Stimulated activated CD4-positive, alpha-beta T cell treated with anti-CD3 and anti-CD28 coated beads, Interleukin-15, amount 100 ng/mL, for 24 hours (primary cell): ENCODE measurements around the gene KRTAP4-5.
"Not testable (repeated sequence)": the region's sequence is repeated elsewhere in the genome, so short reads cannot be mapped to it uniquely, and the experiment has no call there.

Experiments
- DNase-seq: peaks from one replicate; pipeline ENCODE4 v3.0.0-alpha.2; 2020

KRTAP4-5 gene

GRCh38 chr17:41145261-41145660 is 4.4 kb downstream of the KRTAP4-5 start:
- no peak for DNase-seq

DNA sequence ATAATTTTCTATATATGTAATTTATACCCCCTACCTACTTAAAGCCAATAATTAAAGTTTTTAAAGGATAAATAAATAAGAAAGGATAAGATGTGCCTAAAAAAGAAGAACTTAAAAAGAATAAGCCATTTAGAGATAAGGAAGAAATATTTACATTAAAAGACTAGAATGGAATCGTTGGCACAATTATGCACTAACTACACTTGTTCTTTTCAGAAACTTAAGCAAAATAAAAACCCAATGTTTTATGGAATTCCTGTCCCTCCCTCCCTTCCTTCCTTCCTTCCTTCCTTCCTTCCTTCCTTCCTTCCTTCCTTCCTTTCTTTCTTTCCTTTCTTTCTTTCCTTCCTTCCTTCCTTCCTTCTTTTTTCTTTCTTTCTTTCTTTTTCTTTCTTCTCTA is 4.8 kb downstream of the KRTAP4-5 start:
- DNase-seq = no peak

GRCh38 chr17:41141361-41141760 is 8.3 kb downstream of the KRTAP4-5 start:
- no peak for DNase-seq

GRCh38 chr17:41140360-41141131 is 9.1 kb downstream of the KRTAP4-5 start, which contains the start of gene KRTAP4-6:
KRTAP4-6 (minus strand) TSS chr17:41140544; CDS start chr17:41140487, 57 bp downstream.
- no peak for DNase-seq

GRCh38 chr17:41139865-41140264 is 9.8 kb downstream of the KRTAP4-5 start:
- DNase-seq = not testable (repeated sequence)

DNA sequence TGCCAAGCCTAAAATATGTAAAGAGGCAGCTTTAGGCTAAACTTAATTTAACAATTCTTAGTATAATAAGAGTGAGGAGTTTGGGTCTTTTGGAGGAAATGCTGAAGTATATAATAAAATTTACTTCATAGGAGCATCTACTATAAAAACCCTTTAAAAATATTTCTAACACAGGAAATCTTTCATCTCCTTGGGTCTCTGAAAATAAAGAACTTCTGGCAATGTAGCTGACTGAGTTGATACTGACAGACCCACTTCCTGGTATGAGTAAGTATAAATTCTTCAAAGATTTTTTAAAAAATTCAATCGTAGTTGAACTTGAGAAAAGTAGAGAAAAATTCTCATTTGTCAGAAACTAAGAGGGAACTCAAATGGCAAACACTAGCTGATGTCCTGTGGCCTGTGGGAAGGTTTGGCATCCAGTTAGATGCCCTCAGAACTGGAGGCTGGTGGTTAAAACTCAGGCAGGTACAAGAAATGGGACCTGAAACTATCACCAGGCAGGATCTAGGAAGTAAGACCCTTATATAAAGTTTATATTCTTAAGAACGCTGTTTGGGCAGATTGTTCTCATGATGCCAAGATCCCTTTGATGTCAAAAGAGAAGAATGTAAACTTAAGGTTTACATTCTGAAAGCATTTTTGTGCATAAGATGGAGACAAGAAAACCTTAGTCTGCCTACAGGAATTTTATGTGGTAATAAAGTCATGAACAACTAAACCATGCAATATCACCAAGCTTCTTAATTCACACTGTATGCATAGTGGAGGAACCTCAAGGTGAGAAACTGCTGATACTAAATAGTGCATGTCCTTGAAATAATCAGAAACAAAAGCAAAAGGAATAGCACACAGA is 15.5 kb downstream of the KRTAP4-5 start:
- DNase-seq = no peak

DNA sequence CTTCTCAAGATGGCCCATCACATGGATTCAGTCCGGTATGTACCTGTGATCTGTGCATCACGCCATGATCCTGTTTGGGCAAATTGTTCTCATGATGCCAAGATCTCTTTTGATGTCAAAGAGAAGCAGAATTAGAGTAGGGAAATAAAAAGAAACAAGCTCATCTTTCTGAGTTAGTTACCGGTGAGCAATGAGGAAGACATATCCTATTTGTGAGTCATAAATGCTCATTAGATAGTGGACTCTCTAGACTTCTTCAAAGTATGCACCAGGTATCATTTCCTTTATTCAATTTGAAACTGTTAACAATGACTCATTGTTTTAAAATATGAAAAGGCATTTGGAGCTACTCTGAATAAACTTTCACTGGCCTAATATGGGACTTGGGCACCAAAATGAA is 17.6 kb downstream of the KRTAP4-5 start:
- DNase-seq = no peak

DNA sequence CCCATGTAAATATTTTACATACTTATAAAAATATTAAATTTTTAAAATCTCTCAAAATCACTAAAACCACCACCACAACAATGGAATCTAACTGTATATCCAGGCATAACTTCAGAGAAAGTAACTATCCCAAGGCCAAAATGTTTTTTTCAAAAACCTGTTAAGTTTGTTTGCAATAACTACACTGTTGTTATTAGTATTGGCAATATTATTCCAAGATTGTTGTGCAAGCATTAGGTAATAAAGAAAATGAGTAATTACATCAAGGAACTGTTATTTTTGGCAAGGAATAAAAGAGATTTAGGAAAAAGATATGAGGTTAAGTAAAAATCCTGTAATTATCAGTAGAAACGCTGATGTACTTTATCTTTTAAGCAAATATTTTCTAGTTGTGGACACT is 22.3 kb downstream of the KRTAP4-5 start:
- no peak for DNase-seq

GRCh38 chr17:41126412-41126811 is 23.2 kb downstream of the KRTAP4-5 start:
- DNase-seq = no peak

DNA sequence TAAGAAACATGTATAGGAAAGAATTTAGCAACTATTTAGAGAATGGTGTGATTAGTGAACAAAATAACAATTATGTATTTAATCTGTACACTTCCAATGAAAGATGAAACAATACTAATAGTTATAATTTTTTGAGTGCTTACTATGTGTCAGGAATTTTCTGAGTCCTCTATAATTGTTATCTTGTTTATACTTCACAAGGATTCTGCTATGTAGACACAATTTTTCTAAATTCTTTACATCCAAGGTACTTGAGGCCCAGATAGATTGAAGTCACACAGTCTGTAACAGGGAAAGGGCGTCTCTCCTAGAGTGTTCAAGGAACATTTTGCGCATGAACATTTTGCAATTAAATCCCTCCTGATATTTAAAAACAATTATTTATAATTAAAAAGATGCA is 24.6 kb downstream of the KRTAP4-5 start:
- DNase-seq = no peak

DNA sequence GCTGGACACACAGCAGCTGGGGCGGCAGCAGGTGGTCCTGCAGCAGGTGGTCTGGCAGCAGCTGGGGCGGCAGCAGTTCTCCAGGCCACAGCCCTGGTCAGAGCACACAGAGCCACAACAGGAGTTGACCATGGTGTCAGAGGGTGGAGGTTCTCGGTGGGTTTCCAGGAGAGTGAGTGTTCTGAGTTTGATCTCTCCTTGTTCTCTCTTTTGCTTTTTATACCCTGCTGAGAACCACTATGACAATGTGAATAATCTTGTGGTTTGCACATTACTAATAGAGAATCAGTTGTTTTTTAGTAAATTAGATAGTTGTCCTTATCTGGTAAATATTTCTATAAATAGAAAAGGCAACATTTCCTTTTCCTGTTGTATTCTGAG is 25.6 kb downstream of the KRTAP4-5 start, which contains the start of gene KRTAP4-12:
KRTAP4-12 (minus strand) TSS at position 192 of the 381 bp plus-strand sequence; CDS start at position 132, 60 bp downstream.
- DNase-seq = not testable (repeated sequence)

DNA sequence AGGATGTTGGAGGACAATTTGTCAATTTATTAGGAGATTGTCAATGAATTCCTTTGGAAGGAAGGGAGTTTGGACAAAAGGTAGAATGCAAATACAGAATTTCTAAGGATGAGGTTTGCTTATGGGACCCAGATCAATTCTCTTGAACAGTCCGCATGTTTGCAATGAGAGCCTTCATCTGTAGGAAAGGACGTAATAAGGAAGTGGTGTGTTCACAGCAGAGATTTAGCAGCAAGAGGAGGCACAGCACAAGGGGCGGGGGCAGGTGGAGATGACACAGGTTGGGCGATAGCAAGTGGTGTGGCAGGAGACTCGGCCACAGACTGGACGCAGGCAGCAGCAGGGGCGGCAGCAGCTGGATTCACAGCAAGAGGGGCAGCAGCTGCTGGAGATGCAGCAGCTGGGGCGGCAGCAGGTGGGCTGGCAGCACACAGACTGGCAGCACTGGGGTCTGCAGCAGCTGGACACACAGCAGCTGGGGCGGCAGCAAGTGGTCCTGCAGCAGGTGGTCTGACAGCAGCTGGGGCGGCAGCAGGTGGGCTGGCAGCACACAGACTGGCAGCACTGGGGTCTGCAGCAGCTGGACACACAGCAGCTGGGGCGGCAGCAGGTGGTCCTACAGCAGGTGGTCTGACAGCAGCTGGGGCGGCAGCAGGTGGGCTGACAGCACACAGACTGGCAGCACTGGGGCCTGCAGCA is 26.2 kb downstream of the KRTAP4-5 start:
- not testable (repeated sequence) for DNase-seq

GRCh38 chr17:41121742-41122141 is 27.9 kb downstream of the KRTAP4-5 start:
- DNase-seq = no peak

DNA sequence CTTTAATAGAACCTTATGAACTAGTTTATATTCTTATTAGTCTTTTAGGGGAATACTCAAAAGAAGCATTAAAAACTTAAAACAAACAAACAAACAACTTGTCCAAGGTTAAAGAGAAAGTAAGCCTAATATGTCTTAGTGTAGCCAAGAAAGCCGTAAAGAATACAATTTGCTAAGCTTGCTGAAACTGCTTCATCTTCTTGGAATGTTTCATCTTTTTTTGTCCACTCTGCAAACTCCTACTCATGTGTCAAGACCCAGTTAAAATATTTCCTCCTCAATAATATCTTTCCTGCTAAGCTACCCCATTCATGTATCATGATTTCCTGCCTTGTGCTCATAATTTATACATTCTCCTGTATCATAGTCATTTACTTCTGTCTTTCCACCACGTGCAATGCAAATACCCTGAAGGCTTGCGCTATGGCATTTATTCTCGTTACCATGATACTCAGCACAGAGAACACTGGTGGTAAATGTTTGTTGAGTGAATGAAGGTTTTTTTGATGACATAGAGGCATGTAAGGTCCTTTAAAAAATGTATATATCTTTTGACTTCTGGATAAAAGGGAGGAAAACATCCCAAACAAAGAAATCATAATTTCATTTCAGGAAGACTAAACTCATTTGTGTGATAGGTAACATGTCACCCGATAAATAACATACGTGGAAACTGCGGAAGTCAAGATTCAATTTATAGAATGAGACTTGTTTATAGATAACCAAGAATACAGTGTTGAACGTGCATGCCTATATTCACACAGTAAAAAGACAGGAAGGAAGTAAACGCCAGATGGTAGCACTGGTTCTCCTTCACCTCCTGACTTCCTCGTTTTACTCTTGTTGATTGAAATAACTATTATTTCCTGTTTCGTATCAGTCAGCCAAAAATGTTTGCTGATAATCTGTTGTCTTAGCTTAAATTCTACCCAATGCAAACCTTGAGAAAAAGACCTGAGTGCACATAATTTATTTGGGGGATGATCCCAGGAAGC is 29.6 kb downstream of the KRTAP4-5 start:
- DNase-seq = not testable (repeated sequence)

DNA sequence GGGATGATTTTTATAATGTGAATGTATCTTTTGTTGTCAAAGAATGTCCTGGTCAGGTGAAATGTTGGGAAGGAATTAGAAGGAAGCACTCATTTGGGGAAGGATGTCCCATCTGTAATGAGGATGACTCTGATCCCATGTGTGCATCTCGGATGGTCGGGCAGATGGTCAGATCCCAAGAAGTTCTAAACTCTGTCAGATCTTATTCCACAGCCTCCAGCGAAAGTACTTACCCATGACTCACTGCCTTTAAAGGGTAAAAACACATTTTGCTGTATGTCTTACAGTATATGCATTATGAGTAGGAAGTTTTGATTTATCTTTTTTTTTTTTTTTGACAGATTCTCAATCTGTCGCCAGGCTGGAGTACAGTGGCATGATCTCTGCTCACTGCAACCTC is 30.9 kb downstream of the KRTAP4-5 start:
- DNase-seq = no peak

DNA sequence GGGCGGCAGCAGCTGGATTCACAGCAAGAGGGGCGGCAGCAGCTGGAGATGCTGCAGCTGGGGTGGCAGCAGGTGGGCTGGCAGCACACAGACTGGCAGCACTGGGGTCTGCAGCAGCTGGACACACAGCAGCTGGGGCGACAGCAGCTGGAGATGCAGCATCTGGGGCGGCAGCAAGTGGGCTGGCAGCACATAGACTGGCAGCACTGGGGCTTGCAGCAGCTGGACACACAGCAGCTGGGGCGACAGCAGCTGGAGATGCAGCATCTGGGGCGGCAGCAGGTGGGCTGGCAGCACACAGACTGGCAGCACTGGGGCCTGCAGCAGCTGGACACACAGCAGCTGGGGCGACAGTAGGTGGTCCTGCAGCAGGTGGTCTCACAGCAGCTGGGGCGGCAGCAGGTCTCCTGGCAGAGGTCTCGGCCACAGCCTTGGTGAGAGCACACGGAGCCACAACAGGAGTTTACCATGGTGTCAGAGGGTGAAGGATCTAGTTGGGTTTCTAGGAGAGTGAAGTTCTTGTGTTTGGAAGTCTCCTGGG is 31.7 kb downstream of the KRTAP4-5 start, which contains the start of gene KRTAP4-11:
KRTAP4-11 (minus strand) TSS at position 528 of the 541 bp plus-strand sequence; CDS start at position 470, 58 bp downstream.
- not testable (repeated sequence) for DNase-seq

DNA sequence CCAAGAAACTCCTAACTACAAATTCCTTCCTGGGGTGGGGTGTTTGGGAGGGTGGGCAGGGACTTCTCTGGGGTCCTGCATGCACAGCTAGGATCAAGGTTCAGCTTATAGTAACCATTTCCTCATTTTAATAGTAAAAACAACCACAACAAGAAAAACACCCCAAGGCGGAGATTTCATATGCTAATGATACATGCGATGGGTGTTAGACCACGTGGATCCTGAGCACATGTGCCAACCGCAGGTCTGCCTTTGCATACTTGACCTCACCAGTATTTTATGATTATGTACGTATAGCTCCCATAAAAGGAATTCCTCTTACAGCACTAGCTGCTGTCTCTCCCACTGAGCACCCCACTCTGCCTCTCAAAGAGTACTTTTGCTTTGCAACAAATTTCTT is 33.3 kb downstream of the KRTAP4-5 start:
- no peak for DNase-seq

DNA sequence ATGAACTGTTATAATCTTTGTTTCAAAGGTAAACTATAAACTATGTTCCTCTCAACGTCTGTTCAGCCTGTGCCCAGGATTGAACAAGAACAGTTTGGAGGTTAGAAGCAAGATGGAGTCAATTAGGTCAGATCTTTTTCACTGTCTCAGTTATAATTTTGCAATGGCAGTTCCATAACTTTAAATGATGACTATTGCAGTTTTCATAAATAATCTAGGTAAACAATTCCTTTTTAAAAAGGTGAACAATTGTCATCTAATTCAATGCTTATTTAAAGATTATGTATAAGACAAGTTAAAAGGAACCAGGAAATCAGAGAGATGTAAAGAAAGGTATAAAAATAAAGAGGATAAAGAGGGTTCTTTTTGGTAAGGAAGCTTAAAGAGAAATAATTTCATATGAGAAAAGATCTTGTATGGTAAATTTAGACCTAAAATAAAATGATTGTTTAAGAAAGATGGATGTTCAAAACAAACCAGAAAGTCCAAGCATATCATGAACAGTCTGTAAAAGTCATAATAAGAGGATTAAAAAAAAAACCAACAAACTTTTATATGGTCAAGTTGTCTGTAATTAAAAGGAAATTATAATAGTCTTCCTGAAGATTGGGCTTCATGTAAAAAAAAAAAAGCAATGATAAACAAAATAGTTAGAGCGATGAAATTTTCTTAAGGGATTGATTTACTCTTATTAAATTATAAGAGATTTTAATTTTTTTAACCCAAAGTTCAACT is 38.3 kb downstream of the KRTAP4-5 start:
- no peak for DNase-seq

DNA sequence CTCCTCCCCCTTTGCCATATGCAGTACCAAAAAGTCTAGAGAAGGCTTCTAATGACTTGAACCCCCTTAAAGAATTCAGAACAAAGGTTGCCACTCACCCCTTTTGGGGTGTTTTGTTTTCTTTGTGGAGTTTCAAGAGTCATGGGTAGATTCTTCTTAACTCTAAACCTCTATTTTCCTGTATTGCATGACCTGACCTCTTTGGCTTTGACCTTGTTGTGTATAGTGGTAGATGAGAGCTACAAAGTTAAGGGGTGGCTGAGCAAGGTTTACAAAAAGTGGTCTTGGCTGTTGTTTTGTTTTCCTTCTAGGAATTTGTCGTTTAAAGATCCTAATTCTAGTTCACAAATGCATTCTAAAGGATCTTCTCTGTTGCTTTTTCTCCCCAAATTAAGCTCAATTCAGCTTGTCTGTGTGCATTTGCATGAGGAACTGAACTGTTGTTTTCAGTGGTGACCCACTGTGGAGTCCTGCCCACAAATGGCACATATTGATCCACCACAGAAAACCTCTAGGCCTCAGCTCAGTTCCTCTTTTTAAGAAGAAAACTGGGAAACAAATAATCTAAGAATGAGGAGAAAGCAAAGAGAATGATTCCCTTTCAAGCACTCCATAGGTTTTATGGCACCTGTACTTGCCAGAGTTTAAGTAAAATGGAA is 40.8 kb downstream of the KRTAP4-5 start:
- not testable (repeated sequence) for DNase-seq

GRCh38 chr17:41107941-41108450 is 41.6 kb downstream of the KRTAP4-5 start:
- DNase-seq = no peak
